ENCODE measurements around the gene PARD3. TPM values are rescaled to one million over a fixed set of nuclear protein-coding genes. Genes with fewer than 3 reads are reported as not detected.
A peak's percentile ranks its signal among the peaks of the same experiment; 100 is the strongest.
"Not testable (repeated sequence)": the region's sequence is repeated elsewhere in the genome, so short reads cannot be mapped to it uniquely, and the experiment has no call there.

Gene PARD3
- total RNA-seq = 1 to 10 TPM; 1.4 to 2.7 TPM

- Mint-ChIP-seq H3K9me3 (no peaks in the 10 kb centered on the region), H3K27ac (no peak within 1 kb of the TSS), H3K36me3 (peaks cover 0 to 4% of the 10 kb centered on the region in 2 donors)
- ATAC-seq = peak; percentile 53 to 75
- peak in 1 of 2 donors; percentile 20 for DNase-seq (ENCODE audit: low spot score in 2 of 2)
Measured at GRCh38 chr10:34815185-34816084, at the start of gene PARD3. PARD3 (minus strand) TSS chr10:34815296; CDS start chr10:34814995, 301 bp downstream.

- no peak for DNase-seq (ENCODE audit: low spot score in 2 of 2)
- ATAC-seq = no peak
- Mint-ChIP-seq H3K9me3 (no peaks in the 10 kb centered on the region), H3K36me3 (no peaks in the 10 kb centered on the region), H3K27ac (no peak overlapping the region)
Measured at GRCh38 chr10:34864149-34865067, 49.3 kb upstream of the PARD3 start.

GRCh38 chr10:34862892-34863291 is 47.8 kb upstream of the PARD3 start:
- H3K27ac Mint-ChIP-seq = no peak overlapping the region
- ATAC-seq = no peak

GRCh38 chr10:34861293-34862021 is 46.4 kb upstream of the PARD3 start:
- Mint-ChIP-seq H3K9me3 (no peaks in the 10 kb centered on the region), H3K36me3 (no peaks in the 10 kb centered on the region), H3K27ac (no peak overlapping the region)
- DNase-seq (ENCODE audit: low spot score in 2 of 2) (no peak), ATAC-seq (no peak)

More at GRCh38 chr10:34862892-34863291, 47.8 kb upstream of the PARD3 start:
- Mint-ChIP-seq H3K9me3 (no peaks in the 10 kb centered on the region), H3K36me3 (no peaks in the 10 kb centered on the region)
- DNase-seq (ENCODE audit: low spot score in 2 of 2) = no peak

GRCh38 chr10:34859170-34859569 is 44.1 kb upstream of the PARD3 start:
- no peak overlapping the region for H3K27ac Mint-ChIP-seq
- DNase-seq (ENCODE audit: low spot score in 2 of 2) (no peak), ATAC-seq (no peak)
- H3K9me3 Mint-ChIP-seq = no peaks in the 10 kb centered on the region
- H3K36me3 Mint-ChIP-seq = no peaks in the 10 kb centered on the region

GRCh38 chr10:34858003-34858402 is 42.9 kb upstream of the PARD3 start:
- Mint-ChIP-seq H3K27ac (no peak overlapping the region), H3K36me3 (no peaks in the 10 kb centered on the region), H3K9me3 (no peaks in the 10 kb centered on the region)
- ATAC-seq (no peak), DNase-seq (ENCODE audit: low spot score in 2 of 2) (no peak)

GRCh38 chr10:34854147-34854601 is 39.1 kb upstream of the PARD3 start:
- Mint-ChIP-seq H3K36me3 (no peaks in the 10 kb centered on the region), H3K9me3 (no peaks in the 10 kb centered on the region), H3K27ac (no peak overlapping the region)
- no peak for DNase-seq (ENCODE audit: low spot score in 2 of 2)
- ATAC-seq = no peak

- Mint-ChIP-seq H3K27ac (no peak overlapping the region), H3K36me3 (no peaks in the 10 kb centered on the region), H3K9me3 (no peaks in the 10 kb centered on the region)
- ATAC-seq (no peak), DNase-seq (ENCODE audit: low spot score in 2 of 2) (no peak)
Measured at GRCh38 chr10:34853357-34853756, 38.3 kb upstream of the PARD3 start.

GRCh38 chr10:34850558-34850957 is 35.5 kb upstream of the PARD3 start:
- H3K27ac Mint-ChIP-seq = no peak overlapping the region
- ATAC-seq (no peak), DNase-seq (ENCODE audit: low spot score in 2 of 2) (no peak)
- H3K9me3 Mint-ChIP-seq = no peaks in the 10 kb centered on the region
- no peaks in the 10 kb centered on the region for H3K36me3 Mint-ChIP-seq

GRCh38 chr10:34850036-34850435 is 34.9 kb upstream of the PARD3 start:
- Mint-ChIP-seq H3K27ac (no peak overlapping the region), H3K36me3 (no peaks in the 10 kb centered on the region), H3K9me3 (no peaks in the 10 kb centered on the region)
- no peak for DNase-seq (ENCODE audit: low spot score in 2 of 2)
- ATAC-seq = no peak

- Mint-ChIP-seq H3K9me3 (no peaks in the 10 kb centered on the region), H3K36me3 (no peaks in the 10 kb centered on the region), H3K27ac (no peak overlapping the region)
- DNase-seq (ENCODE audit: low spot score in 2 of 2) (no peak), ATAC-seq (no peak)
Measured at GRCh38 chr10:34845070-34845469, 30.0 kb upstream of the PARD3 start.

- no peak for ATAC-seq
- H3K27ac Mint-ChIP-seq = no peak overlapping the region
- H3K9me3 Mint-ChIP-seq = no peaks in the 10 kb centered on the region
Measured at GRCh38 chr10:34844448-34844847, 29.4 kb upstream of the PARD3 start.

GRCh38 chr10:34843470-34843869 is 28.4 kb upstream of the PARD3 start:
- not testable (repeated sequence) for ATAC-seq; H3K9me3 Mint-ChIP-seq; H3K27ac Mint-ChIP-seq; H3K36me3 Mint-ChIP-seq; DNase-seq (ENCODE audit: low spot score in 2 of 2)

More at GRCh38 chr10:34844448-34844847, 29.4 kb upstream of the PARD3 start:
- H3K36me3 Mint-ChIP-seq = no peaks in the 10 kb centered on the region
- no peak for DNase-seq (ENCODE audit: low spot score in 2 of 2)

GRCh38 chr10:34838366-34838900 is 23.3 kb upstream of the PARD3 start:
- DNase-seq (ENCODE audit: low spot score in 2 of 2) (no peak), ATAC-seq (no peak)
- Mint-ChIP-seq H3K9me3 (no peaks in the 10 kb centered on the region), H3K36me3 (no peaks in the 10 kb centered on the region), H3K27ac (no peak overlapping the region)

- no peak overlapping the region for H3K27ac Mint-ChIP-seq
- no peaks in the 10 kb centered on the region for H3K36me3 Mint-ChIP-seq
- ATAC-seq (no peak), DNase-seq (ENCODE audit: low spot score in 2 of 2) (no peak)
- H3K9me3 Mint-ChIP-seq = no peaks in the 10 kb centered on the region
Measured at GRCh38 chr10:34835908-34836508, 20.9 kb upstream of the PARD3 start.

GRCh38 chr10:34834274-34834673 is 19.2 kb upstream of the PARD3 start:
- no peak overlapping the region for H3K27ac Mint-ChIP-seq
- no peak for DNase-seq (ENCODE audit: low spot score in 2 of 2)
- no peak for ATAC-seq
- H3K9me3 Mint-ChIP-seq = no peaks in the 10 kb centered on the region
- H3K36me3 Mint-ChIP-seq = no peaks in the 10 kb centered on the region

Measured in activated naive CD4-positive, alpha-beta T cell treated with anti-CD3 and anti-CD28 coated beads, Interleukin-2, amount 50 U/mL, for 72 hours (primary cell).